Measurements from ENCODE around the gene LGALS7. TPM values are rescaled to one million over a fixed set of nuclear protein-coding genes. Genes with fewer than 3 reads are reported as not detected.
"Not testable (repeated sequence)": the region's sequence is repeated elsewhere in the genome, so short reads cannot be mapped to it uniquely, and the experiment has no call there.

The LGALS7 gene
- total RNA-seq, 1 experiment from 2014 or later, result 1.1 TPM

- intact Hi-C loops (cut with micrococcal nuclease), result no loop called here
- no peak overlapping the region for H3K27ac Mint-ChIP-seq (ENCODE audit: low read depth, unreplicated experiment)
- peaks cover 24% of the 10 kb centered on the region for H3K36me3 Mint-ChIP-seq (ENCODE audit: insufficient read depth, unreplicated experiment)
- no peak for DNase-seq (ENCODE audit: unreplicated experiment)
- CTCF ChIA-PET, result interaction anchor here (0.7 kb wide), 1 partner anchor 527 kb away, joined by 3 read pairs; no protein-coding TSS in a partner anchor
- POLR2A ChIA-PET, result interaction anchor here (1.5 kb wide), 1 partner anchor 17 kb away, joined by 5 read pairs; no protein-coding TSS in a partner anchor
- H3K9me3 Mint-ChIP-seq (ENCODE audit: unreplicated experiment), result no peaks in the 10 kb centered on the region
- no TSS peak for BruUV-seq (replicated peaks)
- H3K4me3 Mint-ChIP-seq (ENCODE audit: unreplicated experiment), result no peak overlapping the region
- H3K27me3 Mint-ChIP-seq (ENCODE audit: insufficient read depth, unreplicated experiment), result no peaks in the 10 kb centered on the region
- no peak for TF ChIP-seq CTCF (IDR thresholded peaks at IDR 0.05; ENCODE audit: unreplicated experiment)
- peaks cover 4% of the 10 kb centered on the region for H3K4me1 Mint-ChIP-seq (ENCODE audit: insufficient read depth, unreplicated experiment)
Measured at GRCh38 chr19:38816131-38816750, 42.9 kb upstream of the LGALS7 start.

- no peak overlapping the region for H3K27ac Mint-ChIP-seq (ENCODE audit: low read depth, unreplicated experiment)
- no peak for TF ChIP-seq CTCF (IDR thresholded peaks at IDR 0.05; ENCODE audit: unreplicated experiment)
- ChIA-PET CTCF (interaction anchor here (0.7 to 1.0 kb wide), 2 partner anchors 7 to 59 kb away, joined by 3 to 4 read pairs; no protein-coding TSS in a partner anchor), POLR2A (interaction anchor here (0.9 kb wide), 1 partner anchor 16 kb away, joined by 4 read pairs; no protein-coding TSS in a partner anchor)
- peaks cover 4% of the 10 kb centered on the region for H3K4me1 Mint-ChIP-seq (ENCODE audit: insufficient read depth, unreplicated experiment)
- H3K27me3 Mint-ChIP-seq (ENCODE audit: insufficient read depth, unreplicated experiment), result no peaks in the 10 kb centered on the region
- BruUV-seq (replicated peaks), result TSS peak; percentile 94
- peaks cover 18% of the 10 kb centered on the region for H3K36me3 Mint-ChIP-seq (ENCODE audit: insufficient read depth, unreplicated experiment)
- no peaks in the 10 kb centered on the region for H3K9me3 Mint-ChIP-seq (ENCODE audit: unreplicated experiment)
- no peak for DNase-seq (ENCODE audit: unreplicated experiment)
- no peak overlapping the region for H3K4me3 Mint-ChIP-seq (ENCODE audit: unreplicated experiment)
- intact Hi-C loops (cut with micrococcal nuclease), result no loop called here
Measured at GRCh38 chr19:38815059-38816001, 42.0 kb upstream of the LGALS7 start.

GRCh38 chr19:38813932-38814331 lies 40.6 kb upstream of the LGALS7 start:
- intact Hi-C loops (cut with micrococcal nuclease); BruUV-seq (replicated peaks); H3K4me3 Mint-ChIP-seq (ENCODE audit: unreplicated experiment); DNase-seq (ENCODE audit: unreplicated experiment); H3K27ac Mint-ChIP-seq (ENCODE audit: low read depth, unreplicated experiment); H3K4me1 Mint-ChIP-seq (ENCODE audit: insufficient read depth, unreplicated experiment); H3K27me3 Mint-ChIP-seq (ENCODE audit: insufficient read depth, unreplicated experiment); H3K9me3 Mint-ChIP-seq (ENCODE audit: unreplicated experiment): not testable (repeated sequence)
- H3K36me3 Mint-ChIP-seq (ENCODE audit: insufficient read depth, unreplicated experiment), result peaks cover 10% of the 10 kb centered on the region
- ChIA-PET CTCF (interaction anchor here (0.6 to 1.0 kb wide), 2 partner anchors 58 to 148 kb away, joined by 3 to 5 read pairs; no protein-coding TSS in a partner anchor), POLR2A (interaction anchor here (0.9 kb wide), 1 partner anchor 14 kb away, joined by 4 read pairs; no protein-coding TSS in a partner anchor)

- TF ChIP-seq CTCF (IDR thresholded peaks at IDR 0.05; ENCODE audit: unreplicated experiment), result no peak
- DNase-seq (ENCODE audit: unreplicated experiment), result no peak
- Mint-ChIP-seq H3K27ac (ENCODE audit: low read depth, unreplicated experiment) (no peak overlapping the region), H3K36me3 (ENCODE audit: insufficient read depth, unreplicated experiment) (peaks cover 10% of the 10 kb centered on the region), H3K27me3 (ENCODE audit: insufficient read depth, unreplicated experiment) (no peaks in the 10 kb centered on the region), H3K4me3 (ENCODE audit: unreplicated experiment) (no peak overlapping the region), H3K9me3 (ENCODE audit: unreplicated experiment) (no peaks in the 10 kb centered on the region), H3K4me1 (ENCODE audit: insufficient read depth, unreplicated experiment) (no peaks in the 10 kb centered on the region)
- BruUV-seq (replicated peaks), result no TSS peak
- CTCF ChIA-PET, result no interaction called here
- intact Hi-C loops (cut with micrococcal nuclease), result no loop called here
- POLR2A ChIA-PET, result no interaction called here
Measured at GRCh38 chr19:38813323-38813722, 40.0 kb upstream of the LGALS7 start.
